Activated B cell treated with CpG ODN at 0.5 μM for 24 hours (primary cell): Measurements from ENCODE around the gene TLE2. TPM values are rescaled to one million over a fixed set of nuclear protein-coding genes. Genes with fewer than 3 reads are reported as not detected.

Experiments
- ATAC-seq: fragments of 200-7000 bp; cut with Tn5 transposase; one replicate; pipeline ENCODE4 v1.10.0; 2021; ENCODE audit warnings: low read depth, mild to moderate bottlenecking, moderate library complexity
- CTCF ChIA-PET: fragments of 350-600 bp; sonication (Branson Sonifier 250); formaldehyde crosslinking; loops from one replicate; lab custom pipeline; 2021; ENCODE audit warnings: antibody characterized with exemption; lab: Charles Lee
- POLR2A ChIA-PET: fragments of 350-600 bp; sonication (Branson Sonifier 250); formaldehyde crosslinking; loops from one replicate; lab custom pipeline; 2021; ENCODE audit warnings: antibody characterized with exemption; lab: Charles Lee
- DNase-seq: peaks from one replicate; pipeline ENCODE4 v3.0.0; 2022
- H3K27ac Mint-ChIP-seq: one replicate; pipeline ENCODE4 v1.8.0; 2020; ENCODE audit warnings: mixed read lengths
- H3K27me3 Mint-ChIP-seq: one replicate; pipeline ENCODE4 v1.8.0; 2021; ENCODE audit warnings: mixed read lengths
- H3K36me3 Mint-ChIP-seq: one replicate; pipeline ENCODE4 v1.8.0; 2021; ENCODE audit warnings: low read depth, mixed read lengths
- H3K4me1 Mint-ChIP-seq: one replicate; pipeline ENCODE4 v1.8.0; 2021; ENCODE audit warnings: mixed read lengths
- H3K4me3 Mint-ChIP-seq: one replicate; pipeline ENCODE4 v1.8.0; 2020; ENCODE audit warnings: mild to moderate bottlenecking, mixed read lengths
- H3K9me3 Mint-ChIP-seq: one replicate; pipeline ENCODE4 v1.8.0; 2020; ENCODE audit warnings: mixed read lengths
- intact Hi-C: fragments of 100-400 bp; cut with micrococcal nuclease; formaldehyde crosslinking; loops from one replicate; pipeline ENCODE4 v1.15.1; 2024
- total RNA-seq: library from RNA; stranded (reverse); gene quantifications from 2 replicates; pipeline ENCODE4 v1.2.3, GENCODE V29; 2022
- TF ChIP-seq, protein P1 (sequence below): fragments of 200-600 bp; IDR thresholded peaks from one replicate; pipeline ENCODE4 v1.8.0; 2022; ENCODE audit warnings: antibody characterized with exemption, mild to moderate bottlenecking

Gene TLE2
- total RNA-seq, 1 donor from 2014 or later, result 0.58 TPM

DNA sequence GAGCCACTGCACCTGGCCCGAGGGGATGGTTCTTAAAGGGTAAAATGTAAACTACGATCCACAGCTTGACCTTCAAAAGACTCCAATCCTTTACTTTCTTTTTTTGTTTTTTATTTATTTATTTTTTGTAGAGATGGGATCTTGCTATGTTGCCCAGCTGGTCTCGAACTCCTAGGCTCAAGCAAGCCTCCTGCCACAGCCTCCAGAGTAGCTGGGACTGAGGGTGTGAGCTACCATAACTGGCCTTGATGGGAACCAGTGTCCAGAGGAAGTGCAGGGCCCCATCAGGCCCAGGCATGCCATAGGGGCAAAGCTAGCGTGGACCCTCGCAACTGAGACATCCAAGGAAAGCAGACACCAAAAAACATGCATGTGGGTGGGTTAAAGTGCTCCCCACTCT, 66.0 kb downstream of the TLE2 start:
- Mint-ChIP-seq H3K27ac (no peak overlapping the region), H3K4me1 (peaks cover 28% of the 10 kb centered on the region), H3K4me3 (no peak overlapping the region), H3K36me3 (no peaks in the 10 kb centered on the region), H3K27me3 (no peaks in the 10 kb centered on the region), H3K9me3 (no peaks in the 10 kb centered on the region)
- POLR2A ChIA-PET, result interaction anchor here (0.7 to 1.5 kb wide), 2 partner anchors 141 to 792 kb away, joined by 4 read pairs; no protein-coding TSS in a partner anchor
- no peak for ATAC-seq
- TF ChIP-seq, protein P1, sequence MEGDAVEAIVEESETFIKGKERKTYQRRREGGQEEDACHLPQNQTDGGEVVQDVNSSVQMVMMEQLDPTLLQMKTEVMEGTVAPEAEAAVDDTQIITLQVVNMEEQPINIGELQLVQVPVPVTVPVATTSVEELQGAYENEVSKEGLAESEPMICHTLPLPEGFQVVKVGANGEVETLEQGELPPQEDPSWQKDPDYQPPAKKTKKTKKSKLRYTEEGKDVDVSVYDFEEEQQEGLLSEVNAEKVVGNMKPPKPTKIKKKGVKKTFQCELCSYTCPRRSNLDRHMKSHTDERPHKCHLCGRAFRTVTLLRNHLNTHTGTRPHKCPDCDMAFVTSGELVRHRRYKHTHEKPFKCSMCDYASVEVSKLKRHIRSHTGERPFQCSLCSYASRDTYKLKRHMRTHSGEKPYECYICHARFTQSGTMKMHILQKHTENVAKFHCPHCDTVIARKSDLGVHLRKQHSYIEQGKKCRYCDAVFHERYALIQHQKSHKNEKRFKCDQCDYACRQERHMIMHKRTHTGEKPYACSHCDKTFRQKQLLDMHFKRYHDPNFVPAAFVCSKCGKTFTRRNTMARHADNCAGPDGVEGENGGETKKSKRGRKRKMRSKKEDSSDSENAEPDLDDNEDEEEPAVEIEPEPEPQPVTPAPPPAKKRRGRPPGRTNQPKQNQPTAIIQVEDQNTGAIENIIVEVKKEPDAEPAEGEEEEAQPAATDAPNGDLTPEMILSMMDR, result no peak
- intact Hi-C loops, result loop anchor here (2.0 kb wide), 1 partner anchor 98 kb away; no protein-coding TSS in a partner anchor
- CTCF ChIA-PET, result interaction anchor here (0.7 to 3.7 kb wide), 12 partner anchors 11 to 341 kb away, joined by 3 to 32 read pairs (median 5); no protein-coding TSS in a partner anchor
- DNase-seq, result no peak

DNA sequence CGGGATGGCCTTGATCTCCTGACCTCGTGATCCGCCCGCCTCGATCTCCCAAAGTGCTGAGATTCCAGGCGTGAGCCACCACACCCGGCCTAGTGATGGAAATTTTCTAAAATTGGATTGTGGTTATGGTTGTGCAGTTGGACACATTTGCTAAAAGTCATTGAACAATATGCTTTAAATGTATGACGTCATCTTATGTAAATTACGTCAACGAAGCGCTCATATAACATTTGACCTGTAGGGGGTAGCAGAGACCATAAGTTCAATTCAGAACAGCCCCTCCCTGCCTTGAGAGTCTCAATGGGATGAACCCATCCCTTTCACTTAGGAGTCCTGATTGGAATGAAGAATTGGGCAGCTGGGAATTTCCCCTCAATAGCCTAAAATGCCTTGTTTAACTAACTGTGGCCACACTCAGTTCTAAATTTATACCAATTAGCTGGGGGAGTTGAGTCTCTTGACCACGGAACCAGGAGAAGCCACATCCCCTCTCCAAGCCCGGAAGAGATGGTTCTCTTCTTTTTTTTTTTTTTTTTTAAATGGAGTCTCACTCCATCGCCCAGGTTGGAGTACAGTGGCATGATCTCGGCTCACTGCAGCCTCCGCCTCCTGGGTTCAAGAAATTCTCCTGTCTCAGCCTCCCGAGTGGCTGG, 66.9 kb downstream of the TLE2 start:
- H3K4me1 Mint-ChIP-seq, result peaks cover 18% of the 10 kb centered on the region
- H3K9me3 Mint-ChIP-seq, result no peaks in the 10 kb centered on the region
- H3K27me3 Mint-ChIP-seq, result no peaks in the 10 kb centered on the region
- intact Hi-C loops, result loop anchor here (1.0 to 2.0 kb wide), 7 partner anchors 99 to 288 kb away; no protein-coding TSS in a partner anchor
- no peak for DNase-seq
- POLR2A ChIA-PET, result interaction anchor here (0.6 to 1.5 kb wide), 6 partner anchors 10 to 194 kb away, joined by 3 to 12 read pairs (median 4); no protein-coding TSS in a partner anchor
- no peaks in the 10 kb centered on the region for H3K36me3 Mint-ChIP-seq
- H3K4me3 Mint-ChIP-seq, result peak overlapping the region; percentile 46
- ATAC-seq, result peak; percentile 84
- no peak overlapping the region for H3K27ac Mint-ChIP-seq
- CTCF ChIA-PET, result interaction anchor here (1.0 to 3.7 kb wide), 12 partner anchors 11 to 248 kb away, joined by 3 to 32 read pairs (median 7); no protein-coding TSS in a partner anchor
- TF ChIP-seq, protein P1, result peak; percentile 20

DNA sequence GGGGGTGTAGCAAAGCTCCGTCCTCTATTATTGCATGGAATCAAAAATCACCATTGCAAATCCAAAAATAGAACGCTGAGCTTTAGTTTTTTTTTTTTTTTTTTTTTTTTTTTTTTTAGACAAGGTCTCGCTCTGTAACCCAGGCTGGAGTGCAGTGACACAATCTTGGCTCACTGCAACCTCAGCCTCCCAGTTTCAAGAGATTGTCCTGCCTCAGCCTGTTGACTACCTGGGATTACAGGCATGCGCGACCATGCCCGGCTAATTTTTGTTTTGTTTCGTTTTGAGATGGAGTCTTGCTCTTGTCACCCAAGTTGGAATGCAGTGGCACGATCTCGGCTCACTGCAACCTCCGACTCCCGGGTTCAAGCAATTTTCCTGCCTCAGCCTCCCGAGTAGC, 69.0 kb downstream of the TLE2 start:
- no peak overlapping the region for H3K27ac Mint-ChIP-seq
- H3K27me3 Mint-ChIP-seq, result no peaks in the 10 kb centered on the region
- CTCF ChIA-PET, result no interaction called here
- H3K4me3 Mint-ChIP-seq, result no peak overlapping the region
- H3K4me1 Mint-ChIP-seq, result peaks cover 7% of the 10 kb centered on the region
- no peak for DNase-seq
- TF ChIP-seq, protein P1, result no peak
- no peaks in the 10 kb centered on the region for H3K9me3 Mint-ChIP-seq
- intact Hi-C loops, result no loop called here
- H3K36me3 Mint-ChIP-seq, result no peaks in the 10 kb centered on the region
- POLR2A ChIA-PET, result interaction anchor here (0.6 to 1.1 kb wide), 4 partner anchors 10 to 469 kb away, joined by 3 to 10 read pairs (median 7); no protein-coding TSS in a partner anchor
- ATAC-seq, result no peak

DNA sequence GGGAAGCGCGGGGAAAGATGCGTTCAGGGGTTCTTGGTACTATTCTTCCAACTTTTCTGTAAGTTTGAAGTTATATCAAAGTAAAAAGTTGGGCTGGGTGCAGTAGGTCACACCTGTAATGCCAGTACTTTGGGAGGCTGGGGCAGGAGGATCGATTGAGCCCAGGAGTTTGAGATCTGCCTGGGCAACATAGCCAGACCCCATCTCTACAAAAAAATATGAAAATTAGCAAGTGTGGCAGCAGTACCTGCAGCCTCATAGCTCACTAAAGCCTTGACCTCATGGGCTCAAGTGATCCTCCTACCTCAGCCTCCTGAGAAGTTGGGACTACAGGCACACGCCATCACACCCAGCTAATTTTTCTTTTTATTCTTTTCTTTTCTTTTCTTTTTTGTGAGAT, 71.9 kb downstream of the TLE2 start:
- Mint-ChIP-seq H3K9me3 (no peaks in the 10 kb centered on the region), H3K4me1 (peaks cover 5% of the 10 kb centered on the region), H3K27ac (no peak overlapping the region), H3K27me3 (no peaks in the 10 kb centered on the region), H3K4me3 (no peak overlapping the region), H3K36me3 (no peaks in the 10 kb centered on the region)
- no peak for ATAC-seq
- intact Hi-C loops, result loop anchor here (10.0 kb wide), 1 partner anchor 548 kb away; the partner anchor contains the start of genes DOHH and FZR1
- POLR2A ChIA-PET, result interaction anchor here (0.7 kb wide), 1 partner anchor 135 kb away, joined by 9 read pairs; no protein-coding TSS in a partner anchor
- TF ChIP-seq, protein P1, result no peak
- CTCF ChIA-PET, result interaction anchor here (0.7 to 2.3 kb wide), 3 partner anchors 12 to 168 kb away, joined by 3 to 8 read pairs (median 3); no protein-coding TSS in a partner anchor
- no peak for DNase-seq

DNA sequence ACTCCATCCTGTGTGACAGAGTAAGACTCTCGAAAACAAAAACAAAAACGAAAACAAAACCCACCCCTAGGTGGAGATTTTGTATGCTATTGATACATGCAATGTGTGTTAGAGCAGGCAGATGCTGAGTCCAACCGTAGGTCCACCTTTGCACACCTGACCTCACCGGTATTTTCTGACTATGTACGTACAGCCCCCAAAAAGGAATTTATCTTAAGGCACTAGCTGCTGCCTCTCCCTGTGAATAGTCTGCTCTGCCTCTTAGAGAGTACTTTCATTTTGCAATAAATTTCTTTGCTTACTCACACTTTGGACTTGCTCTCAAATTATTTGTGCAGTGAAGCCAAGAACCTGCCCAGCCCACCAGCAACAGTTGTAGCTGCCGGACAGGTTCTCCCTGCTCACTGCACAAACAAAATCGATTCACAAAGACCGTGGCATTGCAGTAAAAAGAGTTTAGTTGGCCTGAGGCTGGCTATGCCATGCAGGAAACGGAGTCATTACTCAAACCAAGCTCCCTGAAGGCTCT, 76.1 kb downstream of the TLE2 start:
- peaks cover 19% of the 10 kb centered on the region for H3K4me1 Mint-ChIP-seq
- H3K27ac Mint-ChIP-seq, result no peak overlapping the region
- intact Hi-C loops, result loop anchor here (5.0 to 10.0 kb wide), 2 partner anchors 109 to 552 kb away; partner anchors contain the start of genes DOHH, FZR1 and TLE5
- H3K36me3 Mint-ChIP-seq, result peaks cover 8% of the 10 kb centered on the region
- CTCF ChIA-PET, result interaction anchor here (0.7 to 2.9 kb wide), 4 partner anchors 10 to 152 kb away, joined by 3 to 18 read pairs (median 4); no protein-coding TSS in a partner anchor
- H3K27me3 Mint-ChIP-seq, result no peaks in the 10 kb centered on the region
- ATAC-seq, result no peak
- H3K9me3 Mint-ChIP-seq, result no peaks in the 10 kb centered on the region
- POLR2A ChIA-PET, result no interaction called here
- DNase-seq, result no peak
- TF ChIP-seq, protein P1, result no peak
- H3K4me3 Mint-ChIP-seq, result no peak overlapping the region
